ENCODE data around the gene CNTNAP3B. TPM values are rescaled to one million over a fixed set of nuclear protein-coding genes. Genes with fewer than 3 reads are reported as not detected.
"Not testable (repeated sequence)": the region's sequence is repeated elsewhere in the genome, so short reads cannot be mapped to it uniquely, and the experiment has no call there.

CNTNAP3B gene
- total RNA-seq (2022) (8.2 and 8.4 TPM in 2 replicates), Bru-seq, nascent RNA (percentile 45 among the genes with signal in this experiment), BruChase-seq, experiment 1, labeled RNA remaining after a 6-hour chase (percentile 31 among the genes with signal in this experiment), BruChase-seq, experiment 2, labeled RNA remaining after a 2-hour chase (percentile 40 among the genes with signal in this experiment)
- long read RNA-seq, partial matches to known transcripts, result 4 of 13 reads
- long read RNA-seq, other reads (novel, unspliced or antisense), result 9 of 13 reads

- CTCF ChIA-PET; H3K27ac Mint-ChIP-seq (ENCODE audit: low read depth, unreplicated experiment); H3K36me3 Mint-ChIP-seq (ENCODE audit: insufficient read depth, unreplicated experiment); intact Hi-C loops (cut with micrococcal nuclease); POLR2A ChIA-PET; H3K27me3 Mint-ChIP-seq (ENCODE audit: insufficient read depth, unreplicated experiment); BruUV-seq (replicated peaks); H3K9me3 Mint-ChIP-seq (ENCODE audit: unreplicated experiment); H3K4me1 Mint-ChIP-seq (ENCODE audit: insufficient read depth, unreplicated experiment): not testable (repeated sequence)
- H3K4me3 Mint-ChIP-seq (ENCODE audit: unreplicated experiment), result peak within 1 kb of the TSS; percentile 53
- peak; percentile 30 for DNase-seq (ENCODE audit: unreplicated experiment)
These were observed at the start of gene CNTNAP3B for GRCh38 chr9:42129073-42129729. CNTNAP3B (minus strand) TSS chr9:42129426; CDS start chr9:42129094, 332 bp downstream.

GRCh38 chr9:42160299-42160698, 31.1 kb upstream of the CNTNAP3B start:
- CTCF ChIA-PET, result interaction anchor here (0.7 kb wide), 1 partner anchor 374 kb away, joined by 3 read pairs; no protein-coding TSS in a partner anchor
- intact Hi-C loops (cut with micrococcal nuclease); H3K4me3 Mint-ChIP-seq (ENCODE audit: unreplicated experiment); H3K27ac Mint-ChIP-seq (ENCODE audit: low read depth, unreplicated experiment); H3K4me1 Mint-ChIP-seq (ENCODE audit: insufficient read depth, unreplicated experiment); H3K36me3 Mint-ChIP-seq (ENCODE audit: insufficient read depth, unreplicated experiment); POLR2A ChIA-PET; H3K27me3 Mint-ChIP-seq (ENCODE audit: insufficient read depth, unreplicated experiment); BruUV-seq (replicated peaks); H3K9me3 Mint-ChIP-seq (ENCODE audit: unreplicated experiment): not testable (repeated sequence)
- DNase-seq (ENCODE audit: unreplicated experiment), result peak; percentile 29
- TF ChIP-seq CTCF (IDR thresholded peaks at IDR 0.05; ENCODE audit: unreplicated experiment), result peak; percentile 25

GRCh38 chr9:42127056-42127841, 2.0 kb downstream of the CNTNAP3B start:
- peak; percentile 23 for TF ChIP-seq CTCF (IDR thresholded peaks at IDR 0.05; ENCODE audit: unreplicated experiment)
- H3K27me3 Mint-ChIP-seq (ENCODE audit: insufficient read depth, unreplicated experiment); POLR2A ChIA-PET; intact Hi-C loops (cut with micrococcal nuclease); BruUV-seq (replicated peaks); H3K4me1 Mint-ChIP-seq (ENCODE audit: insufficient read depth, unreplicated experiment); H3K9me3 Mint-ChIP-seq (ENCODE audit: unreplicated experiment); H3K36me3 Mint-ChIP-seq (ENCODE audit: insufficient read depth, unreplicated experiment): not testable (repeated sequence)
- peak overlapping the region; percentile 74 for H3K4me3 Mint-ChIP-seq (ENCODE audit: unreplicated experiment)
- CTCF ChIA-PET, result interaction anchor here (0.6 kb wide), 1 partner anchor 295 kb away, joined by 3 read pairs; no protein-coding TSS in a partner anchor
- H3K27ac Mint-ChIP-seq (ENCODE audit: low read depth, unreplicated experiment), result peak overlapping the region; percentile 6
- DNase-seq (ENCODE audit: unreplicated experiment), result peak; percentile 46

- POLR2A ChIA-PET; H3K9me3 Mint-ChIP-seq (ENCODE audit: unreplicated experiment); CTCF ChIA-PET; intact Hi-C loops (cut with micrococcal nuclease); H3K4me1 Mint-ChIP-seq (ENCODE audit: insufficient read depth, unreplicated experiment); DNase-seq (ENCODE audit: unreplicated experiment); H3K27me3 Mint-ChIP-seq (ENCODE audit: insufficient read depth, unreplicated experiment); H3K27ac Mint-ChIP-seq (ENCODE audit: low read depth, unreplicated experiment); H3K36me3 Mint-ChIP-seq (ENCODE audit: insufficient read depth, unreplicated experiment); H3K4me3 Mint-ChIP-seq (ENCODE audit: unreplicated experiment); BruUV-seq (replicated peaks): not testable (repeated sequence)
These were observed 8.2 kb downstream of the CNTNAP3B start for GRCh38 chr9:42121007-42121406.

GRCh38 chr9:42095929-42096328, 33.3 kb downstream of the CNTNAP3B start:
- H3K4me1 Mint-ChIP-seq (ENCODE audit: insufficient read depth, unreplicated experiment); H3K27me3 Mint-ChIP-seq (ENCODE audit: insufficient read depth, unreplicated experiment); H3K27ac Mint-ChIP-seq (ENCODE audit: low read depth, unreplicated experiment); BruUV-seq (replicated peaks); H3K9me3 Mint-ChIP-seq (ENCODE audit: unreplicated experiment); DNase-seq (ENCODE audit: unreplicated experiment); intact Hi-C loops (cut with micrococcal nuclease); CTCF ChIA-PET; H3K4me3 Mint-ChIP-seq (ENCODE audit: unreplicated experiment); H3K36me3 Mint-ChIP-seq (ENCODE audit: insufficient read depth, unreplicated experiment); POLR2A ChIA-PET: not testable (repeated sequence)

GRCh38 chr9:42084559-42084952, 44.7 kb downstream of the CNTNAP3B start:
- BruUV-seq (replicated peaks); CTCF ChIA-PET: not testable (repeated sequence)

GRCh38 chr9:42083877-42084558, 45.2 kb downstream of the CNTNAP3B start:
- H3K4me3 Mint-ChIP-seq (ENCODE audit: unreplicated experiment); H3K36me3 Mint-ChIP-seq (ENCODE audit: insufficient read depth, unreplicated experiment); H3K27ac Mint-ChIP-seq (ENCODE audit: low read depth, unreplicated experiment); BruUV-seq (replicated peaks); H3K27me3 Mint-ChIP-seq (ENCODE audit: insufficient read depth, unreplicated experiment); H3K4me1 Mint-ChIP-seq (ENCODE audit: insufficient read depth, unreplicated experiment); DNase-seq (ENCODE audit: unreplicated experiment); H3K9me3 Mint-ChIP-seq (ENCODE audit: unreplicated experiment); POLR2A ChIA-PET; intact Hi-C loops (cut with micrococcal nuclease); CTCF ChIA-PET: not testable (repeated sequence)

More at GRCh38 chr9:42084559-42084952, 44.7 kb downstream of the CNTNAP3B start:
- intact Hi-C loops (cut with micrococcal nuclease); H3K4me3 Mint-ChIP-seq (ENCODE audit: unreplicated experiment); H3K36me3 Mint-ChIP-seq (ENCODE audit: insufficient read depth, unreplicated experiment); DNase-seq (ENCODE audit: unreplicated experiment); H3K9me3 Mint-ChIP-seq (ENCODE audit: unreplicated experiment); H3K27ac Mint-ChIP-seq (ENCODE audit: low read depth, unreplicated experiment); H3K27me3 Mint-ChIP-seq (ENCODE audit: insufficient read depth, unreplicated experiment); POLR2A ChIA-PET; H3K4me1 Mint-ChIP-seq (ENCODE audit: insufficient read depth, unreplicated experiment): not testable (repeated sequence)
